Measurements from ENCODE around the gene SLC6A13.

GRCh38 chr12:225012-225411, 37.6 kb downstream of the SLC6A13 start:
- TF ChIP-seq POLR2A (IDR thresholded peaks at IDR 0.05) (no peak), CTCF (IDR thresholded peaks at IDR 0.05) (no peak)

All from right lobe of liver (tissue), 4 donors.